PFSK-1 (cell line): ENCODE results near the gene C11orf91.

Experiments used
- FOXP2 ChIP-seq: optimal IDR thresholded peaks from 2 replicates; pipeline ENCODE3; 2011; ENCODE audit warnings: borderline replicate concordance, control low read depth, inconsistent platforms; ENCODE audit not compliant: insufficient read depth; ENCODE audit errors: extremely low read length, extremely low read depth
- POLR2AphosphoS5 ChIP-seq: IDR thresholded peaks from 2 replicates; pipeline ENCODE4 v1.6.1; 2012; ENCODE audit warnings: low read depth, mild to moderate bottlenecking, control low read depth, low read length, moderate library complexity
- REST ChIP-seq, 2 experiments: IDR thresholded peaks; 2 replicates each; pipeline versions ENCODE4 v1.6.1 to v1.8.0; 2011 to 2012; ENCODE audit warnings: low read depth in 2 of 2, low read length in 2 of 2, control low read depth in 1 of 2, inconsistent platforms in 1 of 2, mild to moderate bottlenecking in 1 of 2, moderate library complexity in 1 of 2; ENCODE audit not compliant: insufficient read depth in 1 of 2
- SIN3A ChIP-seq: IDR thresholded peaks from 2 replicates; pipeline ENCODE4 v1.6.1; 2012; ENCODE audit warnings: mild to moderate bottlenecking, low read length, moderate library complexity, borderline replicate concordance; ENCODE audit not compliant: insufficient read depth
- TAF1 ChIP-seq: IDR thresholded peaks from 2 replicates; pipeline ENCODE4 v1.6.1; 2012; ENCODE audit warnings: low read length, control low read depth, borderline replicate concordance; ENCODE audit not compliant: insufficient read depth

C11orf91 gene

GRCh38 chr11:33659370-33660139, 41.1 kb downstream of the C11orf91 start:
- no peak for TF ChIP-seq FOXP2
- no peak for TF ChIP-seq SIN3A
- no peak for TF ChIP-seq POLR2AphosphoS5
- no peak for TF ChIP-seq TAF1
- no peak for TF ChIP-seq REST (IDR thresholded peaks at IDR 0.05; ENCODE audit: insufficient read depth in 1 of 2, low read depth in 2 of 2, low read length in 2 of 2)

- TF ChIP-seq FOXP2 = no peak
- no peak for TF ChIP-seq REST (IDR thresholded peaks at IDR 0.05; ENCODE audit: insufficient read depth in 1 of 2, low read depth in 2 of 2, low read length in 2 of 2)
- no peak for TF ChIP-seq SIN3A
- TF ChIP-seq POLR2AphosphoS5 = no peak
- TF ChIP-seq TAF1 = no peak
Observed at GRCh38 chr11:33658195-33658900, 42.3 kb downstream of the C11orf91 start.

GRCh38 chr11:33657757-33658156, 42.9 kb downstream of the C11orf91 start:
- TF ChIP-seq POLR2AphosphoS5 (no peak), SIN3A (no peak), FOXP2 (no peak), REST (IDR thresholded peaks at IDR 0.05; ENCODE audit: insufficient read depth in 1 of 2, low read depth in 2 of 2, low read length in 2 of 2) (no peak), TAF1 (no peak)

- TF ChIP-seq TAF1 (no peak), REST (IDR thresholded peaks at IDR 0.05; ENCODE audit: insufficient read depth in 1 of 2, low read depth in 2 of 2, low read length in 2 of 2) (no peak), POLR2AphosphoS5 (no peak), SIN3A (no peak), FOXP2 (no peak)
Observed at GRCh38 chr11:33656768-33657167, 43.9 kb downstream of the C11orf91 start.
